ENCODE data around the gene OSTM1. TPM values are rescaled to one million over a fixed set of nuclear protein-coding genes. Genes with fewer than 3 reads are reported as not detected.

Gene OSTM1
- total and polyA plus RNA-seq, 12 donors = 17.3 to 57.9 (median 37.1) TPM

DNA sequence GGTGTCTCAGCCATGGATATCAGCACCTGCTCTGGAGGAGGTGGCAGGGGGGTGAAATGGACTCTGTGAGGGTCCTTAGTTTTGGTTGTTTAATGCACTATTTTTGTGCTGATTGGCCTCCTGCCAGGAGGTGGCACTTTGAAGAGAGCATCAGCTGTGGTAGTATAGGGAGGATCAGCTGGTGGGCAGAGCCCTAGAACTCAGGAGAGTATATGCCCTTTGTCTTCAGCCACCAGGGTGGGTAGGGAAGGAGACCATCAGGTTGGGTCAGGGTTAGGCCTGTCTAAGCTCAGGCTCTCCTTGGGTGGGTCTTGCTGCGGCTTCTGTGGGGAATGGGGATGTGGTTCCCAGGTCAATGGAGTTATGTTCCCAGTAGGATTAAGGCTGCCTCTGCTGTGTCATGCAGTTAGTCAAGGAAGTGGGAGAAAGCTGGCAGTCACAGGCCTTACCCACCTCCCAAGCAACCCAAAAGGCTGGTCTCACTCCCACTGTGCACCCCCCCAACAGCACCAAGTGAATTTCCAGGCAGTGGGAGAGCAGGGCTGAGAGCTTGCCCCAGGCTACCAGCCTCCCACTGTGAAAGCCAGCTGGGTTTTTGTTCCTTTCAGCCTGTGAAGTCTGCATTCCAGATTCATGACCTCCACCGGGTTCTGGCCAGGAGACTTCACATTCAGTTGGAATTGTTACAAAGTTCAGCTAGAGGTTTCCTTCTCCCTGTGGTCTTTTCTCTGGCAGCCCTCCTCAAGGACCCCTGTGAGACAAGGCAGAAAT lies 5.7 kb upstream of the OSTM1 start:
- 62 to 70% methylated on average over 2 of the region's 2 CpGs for WGBS, 2 donors
- no peak overlapping the region for H3K4me3 ChIP-seq
- intact Hi-C loops (cut with DNase I) = no loop called here

GRCh38 chr6:108078191-108078590 lies 3.6 kb upstream of the OSTM1 start:
- H3K4me1 ChIP-seq = peaks cover 0 to 18% (median 15%) of the 10 kb centered on the region in 9 donors
- intact Hi-C loops (cut with DNase I) = loop anchor here in 1 of 10 donors (10.0 kb wide), 1 partner anchor 187 kb away; the partner anchor contains the start of gene SNX3
- DNase-seq = no peak
- no peaks in the 10 kb centered on the region for H3K9me3 ChIP-seq
- ATAC-seq = no peak
- TF ChIP-seq, protein P1, sequence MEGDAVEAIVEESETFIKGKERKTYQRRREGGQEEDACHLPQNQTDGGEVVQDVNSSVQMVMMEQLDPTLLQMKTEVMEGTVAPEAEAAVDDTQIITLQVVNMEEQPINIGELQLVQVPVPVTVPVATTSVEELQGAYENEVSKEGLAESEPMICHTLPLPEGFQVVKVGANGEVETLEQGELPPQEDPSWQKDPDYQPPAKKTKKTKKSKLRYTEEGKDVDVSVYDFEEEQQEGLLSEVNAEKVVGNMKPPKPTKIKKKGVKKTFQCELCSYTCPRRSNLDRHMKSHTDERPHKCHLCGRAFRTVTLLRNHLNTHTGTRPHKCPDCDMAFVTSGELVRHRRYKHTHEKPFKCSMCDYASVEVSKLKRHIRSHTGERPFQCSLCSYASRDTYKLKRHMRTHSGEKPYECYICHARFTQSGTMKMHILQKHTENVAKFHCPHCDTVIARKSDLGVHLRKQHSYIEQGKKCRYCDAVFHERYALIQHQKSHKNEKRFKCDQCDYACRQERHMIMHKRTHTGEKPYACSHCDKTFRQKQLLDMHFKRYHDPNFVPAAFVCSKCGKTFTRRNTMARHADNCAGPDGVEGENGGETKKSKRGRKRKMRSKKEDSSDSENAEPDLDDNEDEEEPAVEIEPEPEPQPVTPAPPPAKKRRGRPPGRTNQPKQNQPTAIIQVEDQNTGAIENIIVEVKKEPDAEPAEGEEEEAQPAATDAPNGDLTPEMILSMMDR (IDR thresholded peaks at IDR 0.05) = no peak
- H3K36me3 ChIP-seq = no peaks in the 10 kb centered on the region
- no peak overlapping the region for H3K27ac ChIP-seq
- peaks cover 0 to 7% (median 0%) of the 10 kb centered on the region in 7 donors for H3K27me3 ChIP-seq
- 85 to 92% methylated on average over 1 of the region's 1 CpG for WGBS, 2 donors
- no peak overlapping the region for H3K4me3 ChIP-seq

More for the DNA sequence above, 5.7 kb upstream of the OSTM1 start:
- H3K27ac ChIP-seq = no peak overlapping the region
- H3K27me3 ChIP-seq = peaks cover 0 to 7% (median 0%) of the 10 kb centered on the region in 7 donors
- no peak for DNase-seq
- no peak for ATAC-seq
- H3K4me1 ChIP-seq = peaks cover 0 to 8% (median 5%) of the 10 kb centered on the region in 9 donors
- no peaks in the 10 kb centered on the region for H3K9me3 ChIP-seq
- TF ChIP-seq, protein P1 (IDR thresholded peaks at IDR 0.05) = no peak
- H3K36me3 ChIP-seq = no peaks in the 10 kb centered on the region

GRCh38 chr6:108074057-108074358 lies 533 bp downstream of the OSTM1 start:
- H3K27ac ChIP-seq = peak overlapping the region in 9 of 10 donors; percentile 74 to 95 (median 86)
- ATAC-seq = peak in 4 of 8 donors; percentile 43 to 74 (median 53)
- no peaks in the 10 kb centered on the region for H3K36me3 ChIP-seq
- 2 to 3% methylated on average over 12 of the region's 12 CpGs for WGBS, 2 donors
- H3K4me1 ChIP-seq = peaks cover 0 to 24% (median 18%) of the 10 kb centered on the region in 9 donors
- no peaks in the 10 kb centered on the region for H3K9me3 ChIP-seq
- TF ChIP-seq, protein P1 (IDR thresholded peaks at IDR 0.05) = no peak
- H3K4me3 ChIP-seq = peak overlapping the region; percentile 76 to 100 (median 98)
- DNase-seq = peak in 1 of 2 donors; percentile 14
- intact Hi-C loops (cut with DNase I) = loop anchor here in 1 of 10 donors (10.0 kb wide), 1 partner anchor 191 kb away; the partner anchor contains the start of gene SNX3
- no peaks in the 10 kb centered on the region for H3K27me3 ChIP-seq

DNA sequence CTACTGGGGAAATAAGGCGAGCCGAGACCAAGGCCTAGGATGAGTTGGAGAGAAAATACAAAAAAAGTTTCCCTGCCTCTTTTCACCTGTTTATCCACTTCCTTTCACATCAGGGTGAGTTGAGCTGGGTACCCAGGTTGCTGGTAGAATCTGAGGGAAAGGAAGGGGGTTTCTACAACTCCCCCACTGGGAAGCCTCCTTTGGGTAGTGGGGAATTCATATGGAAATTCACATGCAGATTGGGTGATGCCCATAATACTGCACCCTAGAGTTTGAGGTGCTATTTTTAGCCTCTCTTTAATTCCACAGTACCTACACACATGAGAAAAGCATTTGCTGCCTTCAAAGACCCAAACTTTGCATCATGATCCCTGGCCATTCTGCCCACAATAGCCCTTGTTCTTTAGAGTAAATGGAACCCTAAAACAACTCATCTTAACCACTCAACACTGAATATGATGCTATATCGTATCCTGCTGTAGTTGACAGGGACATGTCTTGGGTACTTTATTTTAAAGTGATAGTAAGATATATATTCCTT lies 2.7 kb downstream of the OSTM1 start:
- Histone ChIP-seq H3K9me3 (no peaks in the 10 kb centered on the region), H3K4me1 (peaks cover 0 to 24% (median 18%) of the 10 kb centered on the region in 9 donors), H3K27me3 (no peaks in the 10 kb centered on the region), H3K36me3 (peaks cover 0 to 5% (median 0%) of the 10 kb centered on the region in 9 donors), H3K4me3 (no peak overlapping the region), H3K27ac (no peak overlapping the region)
- DNase-seq (no peak), ATAC-seq (no peak)
- TF ChIP-seq, protein P1 (IDR thresholded peaks at IDR 0.05) = no peak
- intact Hi-C loops (cut with DNase I) = loop anchor here in 1 of 10 donors (10.0 kb wide), 1 partner anchor 193 kb away; the partner anchor contains the start of gene SNX3
- WGBS, 2 donors = 74 to 83% methylated on average over 3 of the region's 3 CpGs
